ENCODE results near the gene IQCE.
"Not testable (repeated sequence)": the region's sequence is repeated elsewhere in the genome, so short reads cannot be mapped to it uniquely, and the experiment has no call there.

DNA sequence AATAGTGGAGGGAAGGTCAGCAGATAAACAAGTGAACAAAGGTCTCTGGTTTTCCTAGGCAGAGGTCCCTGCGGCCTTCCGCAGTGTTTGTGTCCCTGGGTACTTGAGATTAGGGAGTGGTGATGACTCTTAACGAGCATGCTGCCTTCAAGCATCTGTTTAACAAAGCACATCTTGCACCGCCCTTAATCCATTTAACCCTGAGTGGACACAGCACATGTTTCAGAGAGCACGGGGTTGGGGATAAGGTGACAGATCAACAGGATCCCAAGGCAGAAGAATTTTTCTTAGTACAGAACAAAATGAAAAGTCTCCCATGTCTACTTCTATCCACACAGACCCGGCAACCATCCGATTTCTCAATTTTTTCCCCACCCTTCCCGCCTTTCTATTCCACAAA, 25.2 kb upstream of the IQCE start:
- TF ChIP-seq, protein P1, sequence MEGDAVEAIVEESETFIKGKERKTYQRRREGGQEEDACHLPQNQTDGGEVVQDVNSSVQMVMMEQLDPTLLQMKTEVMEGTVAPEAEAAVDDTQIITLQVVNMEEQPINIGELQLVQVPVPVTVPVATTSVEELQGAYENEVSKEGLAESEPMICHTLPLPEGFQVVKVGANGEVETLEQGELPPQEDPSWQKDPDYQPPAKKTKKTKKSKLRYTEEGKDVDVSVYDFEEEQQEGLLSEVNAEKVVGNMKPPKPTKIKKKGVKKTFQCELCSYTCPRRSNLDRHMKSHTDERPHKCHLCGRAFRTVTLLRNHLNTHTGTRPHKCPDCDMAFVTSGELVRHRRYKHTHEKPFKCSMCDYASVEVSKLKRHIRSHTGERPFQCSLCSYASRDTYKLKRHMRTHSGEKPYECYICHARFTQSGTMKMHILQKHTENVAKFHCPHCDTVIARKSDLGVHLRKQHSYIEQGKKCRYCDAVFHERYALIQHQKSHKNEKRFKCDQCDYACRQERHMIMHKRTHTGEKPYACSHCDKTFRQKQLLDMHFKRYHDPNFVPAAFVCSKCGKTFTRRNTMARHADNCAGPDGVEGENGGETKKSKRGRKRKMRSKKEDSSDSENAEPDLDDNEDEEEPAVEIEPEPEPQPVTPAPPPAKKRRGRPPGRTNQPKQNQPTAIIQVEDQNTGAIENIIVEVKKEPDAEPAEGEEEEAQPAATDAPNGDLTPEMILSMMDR (conservative IDR thresholded peaks at IDR 0.05 in 1 of 2, IDR thresholded peaks at IDR 0.05 in 1 of 2; ENCODE audit: low read depth in 1 of 2, low read length in 2 of 2) = not testable (repeated sequence)
- not testable (repeated sequence) for TF ChIP-seq EZH2 (IDR thresholded peaks at IDR 0.05; ENCODE audit: low read length, missing control alignments)
